Mesenchymal stem cell (in vitro differentiated cells and primary cell): Measurements from ENCODE around the gene TMEM127.

Source experiments
- DNase-seq: peaks from one replicate; pipeline ENCODE4 v3.0.0-alpha.2; 2013
- H2AFZ ChIP-seq: one replicate; pipeline ENCODE4 v1.6.1; 2013; ENCODE audit warnings: low read depth, mild to moderate bottlenecking, control low read depth, inconsistent platforms, low read length, moderate library complexity
- H2AK5ac ChIP-seq: 2 replicates; pipeline ENCODE4 v1.6.1; 2013; ENCODE audit warnings: low read length, moderate library complexity, mild to moderate bottlenecking, inconsistent platforms; ENCODE audit not compliant: severe bottlenecking
- H2BK120ac ChIP-seq: one replicate; pipeline ENCODE4 v1.6.1; 2013; ENCODE audit warnings: low read depth, mild to moderate bottlenecking, inconsistent platforms, low read length, moderate library complexity
- H2BK12ac ChIP-seq, 2 experiments: one replicate each; pipeline ENCODE4 v1.6.1; 2013; ENCODE audit warnings: inconsistent platforms in 2 of 2, low read length in 2 of 2, mild to moderate bottlenecking in 2 of 2, moderate library complexity in 2 of 2, control low read depth in 1 of 2
- H2BK15ac ChIP-seq: one replicate; pipeline ENCODE4 v1.6.1; 2013; ENCODE audit warnings: mild to moderate bottlenecking, low read depth, inconsistent platforms; ENCODE audit not compliant: poor library complexity, severe bottlenecking
- H2BK5ac ChIP-seq: 2 replicates; pipeline ENCODE4 v1.6.1; 2013; ENCODE audit warnings: low read depth, mild to moderate bottlenecking, low read length, control low read depth, inconsistent platforms; ENCODE audit not compliant: poor library complexity, severe bottlenecking
- H3K14ac ChIP-seq, 2 experiments: one replicate each; pipeline ENCODE4 v1.6.1; 2013; ENCODE audit warnings: inconsistent platforms in 2 of 2, low read length in 2 of 2, control low read depth in 1 of 2, mild to moderate bottlenecking in 1 of 2, moderate library complexity in 1 of 2
- H3K18ac ChIP-seq, 2 experiments: one replicate each; pipeline ENCODE4 v1.6.1; 2013; ENCODE audit warnings: inconsistent platforms in 2 of 2, low read length in 2 of 2, control low read depth in 1 of 2, low read depth in 1 of 2, mild to moderate bottlenecking in 1 of 2
- H3K23ac ChIP-seq, 2 experiments: one replicate each; pipeline ENCODE4 v1.6.1; 2013; ENCODE audit warnings: inconsistent platforms in 2 of 2, low read length in 2 of 2, mild to moderate bottlenecking in 2 of 2, moderate library complexity in 2 of 2, control low read depth in 1 of 2
- H3K27ac ChIP-seq: 2 replicates; pipeline ENCODE4 v1.5.1; 2013; ENCODE audit warnings: mild to moderate bottlenecking, moderate library complexity, low read length, control low read depth, inconsistent platforms; ENCODE audit not compliant: poor library complexity, severe bottlenecking
- H3K27me3 ChIP-seq, 2 experiments: 2 replicates each; pipeline versions ENCODE4 v1.6.1 to v1.7.0; 2013; ENCODE audit warnings: low read length in 2 of 2, mild to moderate bottlenecking in 2 of 2, moderate library complexity in 2 of 2, control low read depth in 1 of 2, inconsistent platforms in 1 of 2; ENCODE audit not compliant: control insufficient read depth in 1 of 2, insufficient read depth in 1 of 2
- H3K36me3 ChIP-seq, 2 experiments: 2 replicates each; pipeline versions ENCODE4 v1.6.1 to v1.7.0; 2013; ENCODE audit warnings: low read length in 2 of 2, control low read depth in 1 of 2, inconsistent platforms in 1 of 2, low read depth in 1 of 2, mild to moderate bottlenecking in 1 of 2; ENCODE audit not compliant: insufficient read depth in 2 of 2, control insufficient read depth in 1 of 2
- H3K4ac ChIP-seq, 2 experiments: one replicate each; pipeline ENCODE4 v1.6.1; 2013; ENCODE audit warnings: inconsistent platforms in 2 of 2, low read length in 2 of 2, mild to moderate bottlenecking in 2 of 2, moderate library complexity in 2 of 2, control low read depth in 1 of 2, low read depth in 1 of 2
- H3K4me1 ChIP-seq: 2 replicates; pipeline ENCODE4 v1.6.1; 2013; ENCODE audit warnings: low read depth, low read length, control low read depth; ENCODE audit not compliant: control insufficient read depth, insufficient read depth
- H3K4me2 ChIP-seq: 2 replicates; pipeline ENCODE4 v1.6.1; 2013; ENCODE audit warnings: low read length, mild to moderate bottlenecking, inconsistent platforms; ENCODE audit not compliant: poor library complexity, severe bottlenecking
- H3K4me3 ChIP-seq, 2 experiments: 2 replicates each; pipeline versions ENCODE4 v1.5.1 to v1.7.0; 2013; ENCODE audit warnings: low read length in 2 of 2, mild to moderate bottlenecking in 2 of 2, control low read depth in 1 of 2, low read depth in 1 of 2; ENCODE audit not compliant: insufficient read depth in 1 of 2
- H3K79me1 ChIP-seq: replicated peaks from 2 replicates; pipeline ENCODE4 v1.6.1; 2013; ENCODE audit warnings: mild to moderate bottlenecking, control low read depth, low read length, inconsistent platforms; ENCODE audit not compliant: poor library complexity, severe bottlenecking
- H3K9ac ChIP-seq: 2 replicates; pipeline ENCODE4 v1.7.0; 2013; ENCODE audit warnings: mild to moderate bottlenecking, low read length, moderate library complexity
- H3K9me3 ChIP-seq: 2 replicates; pipeline ENCODE4 v1.7.0; 2013; ENCODE audit warnings: mild to moderate bottlenecking, low read length; ENCODE audit not compliant: control insufficient read depth
- H4K8ac ChIP-seq: one replicate; pipeline ENCODE4 v1.6.1; 2013; ENCODE audit warnings: inconsistent platforms, mild to moderate bottlenecking, low read length, moderate library complexity
- H4K91ac ChIP-seq: one replicate; pipeline ENCODE4 v1.6.1; 2013; ENCODE audit warnings: mild to moderate bottlenecking, low read length, inconsistent platforms
- WGBS: methylation state at CpG from one replicate; pipeline ENCODE4 v1.1.7; 2013; ENCODE audit warnings: mixed read lengths; 5-methylcytosine and 5-hydroxymethylcytosine counted together

The TMEM127 gene

GRCh38 chr2:96245609-96246390 lies 20.0 kb downstream of the TMEM127 start:
- 92% methylated on average over 7 of the region's 8 CpGs for WGBS
- Histone ChIP-seq H3K27ac (no peak overlapping the region), H2BK5ac (no peak overlapping the region), H3K9me3 (no peaks in the 10 kb centered on the region), H2BK12ac (no peak overlapping the region), H3K4ac (no peak overlapping the region), H3K9ac (peak overlapping the region; percentile 4), H2BK120ac (no peak overlapping the region), H3K4me1 (peaks cover 2% of the 10 kb centered on the region), H3K4me2 (no peak overlapping the region), H4K8ac (no peak overlapping the region), H3K79me1 (peaks cover 3% of the 10 kb centered on the region), H2AK5ac (no peak overlapping the region), H3K4me3 (no peak overlapping the region), H4K91ac (no peak overlapping the region), H2BK15ac (no peak overlapping the region), H2AFZ (no peak overlapping the region), H3K18ac (no peak overlapping the region), H3K27me3 (no peaks in the 10 kb centered on the region), H3K36me3 (peaks cover 4 to 11% of the 10 kb centered on the region in 2 experiments), H3K14ac (peak overlapping the region in 1 of 2 experiments; percentile 53), H3K23ac (no peak overlapping the region)
- peak; percentile 32 for DNase-seq

- H3K79me1 ChIP-seq: no peaks in the 10 kb centered on the region
- H3K9ac ChIP-seq: no peak overlapping the region
- no peak overlapping the region for H2AK5ac ChIP-seq
- H2BK12ac ChIP-seq: no peak overlapping the region
- no peaks in the 10 kb centered on the region for H3K9me3 ChIP-seq
- peaks cover 11 to 13% of the 10 kb centered on the region in 2 experiments for H3K36me3 ChIP-seq
- H3K27me3 ChIP-seq: no peaks in the 10 kb centered on the region
- no peak overlapping the region for H3K4ac ChIP-seq
- peaks cover 2% of the 10 kb centered on the region for H3K4me1 ChIP-seq
- H3K4me2 ChIP-seq: no peak overlapping the region
- no peak overlapping the region for H2BK5ac ChIP-seq
- H2AFZ ChIP-seq: no peak overlapping the region
- no peak overlapping the region for H2BK15ac ChIP-seq
- H3K4me3 ChIP-seq: no peak overlapping the region
- H4K91ac ChIP-seq: no peak overlapping the region
- no peak overlapping the region for H2BK120ac ChIP-seq
- H3K18ac ChIP-seq: no peak overlapping the region
- H3K14ac ChIP-seq: no peak overlapping the region
- DNase-seq: no peak
- H4K8ac ChIP-seq: no peak overlapping the region
- H3K27ac ChIP-seq: no peak overlapping the region
- no peak overlapping the region for H3K23ac ChIP-seq
- 93% methylated on average over 5 of the region's 5 CpGs for WGBS
These were observed 22.0 kb downstream of the TMEM127 start for GRCh38 chr2:96243843-96244242.

GRCh38 chr2:96241900-96242611 lies 23.7 kb downstream of the TMEM127 start:
- no peak overlapping the region for H2BK120ac ChIP-seq
- no peak overlapping the region for H3K14ac ChIP-seq
- peak overlapping the region in 1 of 2 experiments; percentile 18 for H3K4ac ChIP-seq
- H2BK12ac ChIP-seq: no peak overlapping the region
- H3K9ac ChIP-seq: peak overlapping the region; percentile 16
- DNase-seq: peak; percentile 74
- H3K27me3 ChIP-seq: no peaks in the 10 kb centered on the region
- peaks cover 2% of the 10 kb centered on the region for H3K4me1 ChIP-seq
- peaks cover 13% of the 10 kb centered on the region in 2 experiments for H3K36me3 ChIP-seq
- H4K8ac ChIP-seq: peak overlapping the region; percentile 4
- H3K4me3 ChIP-seq: no peak overlapping the region
- no peaks in the 10 kb centered on the region for H3K9me3 ChIP-seq
- H4K91ac ChIP-seq: no peak overlapping the region
- no peak overlapping the region for H2BK15ac ChIP-seq
- 87% methylated on average over 3 of the region's 5 CpGs for WGBS
- no peak overlapping the region for H2AK5ac ChIP-seq
- no peak overlapping the region for H3K27ac ChIP-seq
- no peak overlapping the region for H3K18ac ChIP-seq
- no peak overlapping the region for H3K23ac ChIP-seq
- H2BK5ac ChIP-seq: no peak overlapping the region
- H3K4me2 ChIP-seq: no peak overlapping the region
- H3K79me1 ChIP-seq: peaks cover 2% of the 10 kb centered on the region
- no peak overlapping the region for H2AFZ ChIP-seq

- Histone ChIP-seq H3K4me2 (no peak overlapping the region), H3K4me1 (peaks cover 2% of the 10 kb centered on the region), H3K4me3 (no peak overlapping the region), H4K8ac (no peak overlapping the region), H3K27me3 (no peaks in the 10 kb centered on the region), H4K91ac (no peak overlapping the region), H2AFZ (no peak overlapping the region), H2BK15ac (no peak overlapping the region), H2BK12ac (no peak overlapping the region), H2AK5ac (no peak overlapping the region), H3K14ac (no peak overlapping the region), H3K36me3 (peaks cover 10 to 17% of the 10 kb centered on the region in 2 experiments), H3K9ac (no peak overlapping the region), H3K23ac (no peak overlapping the region), H3K27ac (no peak overlapping the region), H3K79me1 (peaks cover 2% of the 10 kb centered on the region), H3K18ac (no peak overlapping the region), H2BK5ac (no peak overlapping the region), H3K9me3 (no peaks in the 10 kb centered on the region), H3K4ac (no peak overlapping the region), H2BK120ac (no peak overlapping the region)
- DNase-seq: no peak
- 58% methylated on average over 2 of the region's 2 CpGs for WGBS
These were observed 24.6 kb downstream of the TMEM127 start for GRCh38 chr2:96241227-96241626.
